ENCODE data around the gene NHS.

- TF ChIP-seq HEYL (CRISPR knock-in tag; IDR thresholded peaks at IDR 0.05), result no peak
- TF ChIP-seq POLR2A (IDR thresholded peaks at IDR 0.05; ENCODE audit: low read length), result no peak
- no peak for TF ChIP-seq CTCF (IDR thresholded peaks at IDR 0.05)
- TF ChIP-seq EP300 (IDR thresholded peaks at IDR 0.05), result no peak
- no peak for TF ChIP-seq CEBPB (IDR thresholded peaks at IDR 0.05)
- no peak for TF ChIP-seq JUN (IDR thresholded peaks at IDR 0.05)
- TF ChIP-seq ZFP36 (IDR thresholded peaks at IDR 0.05; ENCODE audit: borderline replicate concordance, partially characterized antibody), result no peak
- no peak for TF ChIP-seq POLR2AphosphoS2 (conservative IDR thresholded peaks at IDR 0.05; ENCODE audit: low read length)
- no peak for TF ChIP-seq HOXB13 (CRISPR knock-in tag; IDR thresholded peaks at IDR 0.05; ENCODE audit: low read depth)
- TF ChIP-seq USF2 (IDR thresholded peaks at IDR 0.05), result no peak
- no peak for TF ChIP-seq SMC3 (IDR thresholded peaks at IDR 0.05)
- TF ChIP-seq KDM1A (IDR thresholded peaks at IDR 0.05; ENCODE audit: low read depth), result no peak
These were observed 156.5 kb downstream of the NHS start for GRCh38 chrX:17531500-17531899.

Measured in A549 (cell line).